ENCODE results near the gene HNRNPAB.
"Not testable (repeated sequence)": the region's sequence is repeated elsewhere in the genome, so short reads cannot be mapped to it uniquely, and the experiment has no call there.

The HNRNPAB gene

DNA sequence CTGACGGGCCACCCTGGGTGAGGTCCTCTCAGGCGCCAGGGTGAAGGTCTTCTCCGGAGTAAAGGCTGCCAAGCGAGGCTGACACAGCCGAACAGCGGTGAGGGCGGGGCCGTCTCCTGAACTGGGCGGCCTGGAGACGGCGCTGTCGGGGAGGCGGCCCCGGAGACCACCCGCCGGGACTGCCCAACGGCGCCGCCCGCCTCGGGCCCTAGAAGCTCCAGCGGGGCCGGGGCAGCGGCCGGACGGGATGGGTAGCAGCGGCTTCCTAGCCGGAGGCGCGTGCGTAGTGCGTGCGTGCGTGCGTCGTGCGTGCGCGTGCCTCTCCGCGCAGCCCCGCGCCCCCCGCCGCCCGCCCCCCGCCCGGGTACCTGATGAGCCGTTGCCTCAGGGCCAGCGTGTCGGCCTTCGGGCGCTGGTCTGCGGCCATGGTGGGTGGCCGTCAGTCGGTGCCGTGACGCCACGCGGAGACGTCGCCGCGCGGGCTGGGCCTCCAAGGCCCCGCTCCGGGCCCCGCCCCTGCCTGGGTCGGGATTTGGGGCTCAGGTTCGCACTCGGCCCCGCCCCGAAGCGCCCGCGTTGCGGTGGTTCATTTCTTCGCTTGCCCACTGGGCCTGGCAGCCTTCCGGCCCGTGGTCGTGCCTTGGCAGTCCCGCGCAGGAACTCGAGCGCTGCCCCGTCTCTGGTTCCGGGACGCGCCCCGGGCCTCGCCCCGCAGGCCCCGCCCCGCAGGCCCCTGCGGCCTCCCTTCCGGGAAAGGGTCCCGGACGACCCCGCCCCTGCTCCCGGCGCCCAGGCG is 28.0 kb downstream of the HNRNPAB start, which contains the start of gene PHYKPL:
Gene PHYKPL, minus strand, starts transcription at position 679 of the 796 bp plus-strand sequence. Its CDS starts 252 bp downstream, at position 427.
- DNase-seq: peak; percentile 78

GRCh38 chr5:178232920-178233429 is 28.6 kb downstream of the HNRNPAB start:
- DNase-seq: no peak

GRCh38 chr5:178234121-178234749 is 29.9 kb downstream of the HNRNPAB start:
- DNase-seq: no peak

- DNase-seq: peak; percentile 87
These were observed 30.6 kb downstream of the HNRNPAB start for GRCh38 chr5:178234750-178235587.

DNA sequence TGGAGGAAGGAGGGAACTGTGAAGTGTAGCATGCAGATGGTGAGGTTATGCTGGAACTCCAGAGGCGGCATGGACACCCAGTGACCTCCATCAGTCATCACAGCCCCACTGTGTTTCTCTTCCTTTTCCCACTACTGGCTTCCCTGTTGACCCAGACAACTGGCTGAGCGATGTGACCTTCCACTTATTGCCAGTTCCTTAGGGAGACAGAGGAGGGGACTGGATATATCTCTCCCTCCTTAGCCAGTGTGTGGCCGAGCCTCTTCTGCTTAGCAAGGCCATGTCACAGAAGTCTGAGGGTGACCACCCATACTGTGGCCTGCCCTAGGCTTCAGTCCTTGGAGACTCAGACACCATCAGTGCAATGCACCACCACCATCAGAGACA is 31.2 kb downstream of the HNRNPAB start:
- no peak for DNase-seq

DNA sequence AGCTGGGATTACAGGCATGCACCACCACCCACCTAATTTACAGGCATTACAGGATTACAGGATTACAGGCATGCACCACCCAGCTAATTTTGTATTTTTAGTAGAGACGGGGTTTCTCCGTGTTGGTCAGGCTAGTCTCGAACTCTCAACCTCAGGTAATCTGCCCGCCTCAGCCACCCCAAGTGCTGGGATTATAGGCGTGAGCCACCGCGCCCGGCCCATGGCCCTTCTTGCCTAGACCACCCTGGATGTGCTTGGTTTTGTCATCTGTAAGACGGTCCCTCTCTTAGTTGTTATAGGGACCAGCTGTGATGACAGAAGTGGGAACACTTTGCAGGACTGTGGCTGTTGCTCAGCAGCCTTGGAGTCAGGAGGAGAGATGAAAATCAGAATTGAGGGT is 31.8 kb downstream of the HNRNPAB start:
- DNase-seq: no peak

DNA sequence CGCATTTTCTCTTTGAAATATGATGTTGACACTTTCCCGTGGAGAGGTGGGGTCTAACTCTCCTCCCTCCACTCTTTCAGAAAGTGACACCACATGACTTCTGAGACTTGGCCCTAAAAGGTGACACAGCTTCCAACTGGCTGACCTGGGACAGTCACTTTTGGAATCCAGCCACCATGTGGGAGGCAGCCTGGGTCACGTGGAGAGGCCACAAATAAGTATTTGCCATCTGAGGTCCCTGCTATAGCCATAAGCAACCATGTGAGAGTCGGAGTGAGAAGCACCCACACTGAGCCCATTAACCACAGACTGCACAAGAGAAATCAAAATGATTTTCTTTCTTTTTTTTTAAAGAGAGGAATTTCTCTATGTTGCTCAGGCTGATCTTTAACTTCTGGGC is 32.3 kb downstream of the HNRNPAB start:
- no peak for DNase-seq

GRCh38 chr5:178237431-178238312 is 33.3 kb downstream of the HNRNPAB start:
- no peak for DNase-seq

DNA sequence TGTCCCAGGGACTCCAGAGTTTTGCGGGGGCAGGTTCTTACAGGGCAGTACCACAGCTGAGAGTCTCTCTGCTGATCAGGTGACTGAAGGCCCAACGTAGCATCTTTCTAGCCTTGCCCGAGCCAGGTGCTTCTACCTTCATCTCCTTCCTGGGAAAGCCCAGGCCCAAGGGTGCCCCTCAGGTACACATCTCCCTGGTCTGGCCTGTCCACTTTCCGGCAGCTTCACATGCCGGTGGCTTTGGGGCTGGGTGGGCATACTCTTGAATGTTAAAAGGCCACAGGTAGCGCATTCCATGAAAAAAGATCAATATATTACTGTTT is 33.9 kb downstream of the HNRNPAB start:
- DNase-seq: no peak

- no peak for DNase-seq
These were observed 34.6 kb downstream of the HNRNPAB start for GRCh38 chr5:178238711-178239592.

- DNase-seq: not testable (repeated sequence)
These were observed 35.4 kb downstream of the HNRNPAB start for GRCh38 chr5:178239626-178240301.

DNA sequence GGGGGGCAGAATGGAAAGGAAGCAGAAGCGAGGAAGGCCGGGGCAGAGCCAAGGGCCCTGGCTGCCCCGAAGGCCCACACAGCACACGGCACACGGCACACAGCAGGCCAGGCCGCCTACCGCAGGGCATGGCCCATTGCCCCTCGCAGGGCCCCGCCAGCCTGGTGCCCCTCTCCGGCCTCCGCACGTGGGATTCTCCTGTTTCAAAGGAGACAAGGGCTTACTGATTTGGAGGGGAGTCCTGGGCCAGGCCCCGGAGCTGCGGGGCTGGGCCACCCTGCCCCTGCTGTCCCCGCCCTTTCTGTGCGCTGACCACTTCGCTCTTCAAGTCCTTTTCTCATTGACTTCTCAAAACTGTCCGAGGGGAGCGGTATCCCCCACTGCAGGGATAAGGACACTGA is 36.0 kb downstream of the HNRNPAB start:
- DNase-seq: no peak

- DNase-seq: no peak
These were observed 36.4 kb downstream of the HNRNPAB start for GRCh38 chr5:178240766-178241165.

DNA sequence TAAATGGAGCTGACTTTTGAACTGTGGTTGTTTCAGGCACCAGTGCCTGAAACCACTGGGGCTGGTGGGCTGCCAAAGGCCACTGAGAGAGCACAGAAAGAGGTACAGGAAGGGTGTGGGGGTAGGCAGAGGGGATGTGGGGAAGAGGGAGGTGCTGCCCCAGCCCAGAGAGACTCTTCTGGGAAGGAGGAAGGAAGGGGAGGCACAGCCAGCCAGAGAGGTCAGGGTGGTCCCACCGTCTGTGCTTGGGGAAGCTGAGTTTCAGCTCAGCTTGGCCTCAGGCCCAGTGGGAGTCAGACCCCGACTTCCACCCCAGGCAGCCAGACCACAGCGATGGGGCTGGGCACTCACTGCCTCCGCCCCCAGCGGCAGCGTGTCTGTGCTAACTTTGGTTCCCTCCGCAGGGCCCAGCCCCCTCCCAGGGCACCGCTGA is 36.9 kb downstream of the HNRNPAB start:
- DNase-seq: no peak

GRCh38 chr5:178241688-178242231 is 37.4 kb downstream of the HNRNPAB start:
- DNase-seq: no peak

GRCh38 chr5:178242416-178242815 is 38.1 kb downstream of the HNRNPAB start:
- no peak for DNase-seq

GRCh38 chr5:178244576-178244975 is 40.2 kb downstream of the HNRNPAB start:
- DNase-seq: no peak

GRCh38 chr5:178245389-178245788 is 41.1 kb downstream of the HNRNPAB start:
- no peak for DNase-seq

DNA sequence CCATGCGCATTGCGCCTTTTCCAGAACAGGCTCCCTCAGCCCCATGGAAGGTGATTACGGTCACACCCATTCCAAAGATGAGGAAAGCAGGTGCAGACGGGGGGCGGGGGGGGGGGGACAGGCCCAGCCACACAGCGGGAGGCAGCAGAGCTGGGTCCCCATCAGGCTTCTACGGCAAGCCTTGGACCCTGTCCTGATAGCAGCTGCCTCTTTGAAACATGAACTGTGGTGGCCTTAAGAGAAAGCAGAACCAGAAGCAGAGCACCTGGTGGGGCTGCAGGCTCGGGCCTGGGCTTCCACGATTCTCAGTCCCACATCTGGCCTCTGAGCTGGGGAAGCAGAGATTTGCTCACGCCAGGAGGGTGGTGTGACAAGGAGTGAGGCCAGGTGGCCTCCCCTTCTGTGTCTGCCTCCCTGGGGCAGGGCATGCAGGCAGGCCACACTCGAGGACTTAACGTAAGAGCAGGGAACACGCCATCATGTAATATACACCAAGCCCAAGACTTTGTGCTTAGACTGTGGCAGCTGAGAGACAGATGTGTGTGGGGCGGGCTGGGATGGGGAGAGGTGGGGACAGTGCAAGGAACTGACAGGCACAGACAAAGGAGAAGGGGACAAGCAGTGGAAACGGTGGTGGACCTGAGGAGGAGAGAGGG is 42.4 kb downstream of the HNRNPAB start:
- no peak for DNase-seq

All from CD4-positive, alpha-beta T cell treated with Interleukin-17A for 4 hours (primary cell).